Effector CD8-positive, alpha-beta T cell (primary cell): Measurements from ENCODE around the gene SOX9.

Experiments
- DNase-seq: peaks from one replicate; lab custom pipeline; 2025; lab: John Stamatoyannopoulos, UW

SOX9 gene

GRCh38 chr17:72162569-72162968 is 41.7 kb downstream of the SOX9 start:
- no peak for DNase-seq

GRCh38 chr17:72163474-72163873 is 42.7 kb downstream of the SOX9 start:
- DNase-seq = no peak

GRCh38 chr17:72164158-72164739 is 43.4 kb downstream of the SOX9 start:
- no peak for DNase-seq

GRCh38 chr17:72165192-72165866 is 44.5 kb downstream of the SOX9 start:
- no peak for DNase-seq

- DNase-seq = no peak
Measured at GRCh38 chr17:72165867-72166439, 45.1 kb downstream of the SOX9 start.

GRCh38 chr17:72167593-72167992 is 46.8 kb downstream of the SOX9 start:
- no peak for DNase-seq

- no peak for DNase-seq
Measured at GRCh38 chr17:72169823-72170222, 49.0 kb downstream of the SOX9 start.

- DNase-seq = no peak
Measured at GRCh38 chr17:72171703-72172667, 51.2 kb downstream of the SOX9 start.

- DNase-seq = no peak
Measured at GRCh38 chr17:72173499-72174116, 52.8 kb downstream of the SOX9 start.

- DNase-seq = no peak
Measured at GRCh38 chr17:72175263-72175662, 54.4 kb downstream of the SOX9 start.
